Osteocyte (in vitro differentiated cells): Measurements from ENCODE around the gene HAND1. TPM values are rescaled to one million over a fixed set of nuclear protein-coding genes. Genes with fewer than 3 reads are reported as not detected.
A peak's percentile ranks its signal among the peaks of the same experiment; 100 is the strongest.

ENCODE experiments used
- DNase-seq: peaks from one replicate; pipeline ENCODE4 v3.0.0; 2021; ENCODE audit warnings: mixed read lengths; ENCODE audit not compliant: unreplicated experiment; ENCODE audit errors: extremely low spot score
- H3K27ac Mint-ChIP-seq: one replicate; pipeline ENCODE4 v1.8.0; 2021; ENCODE audit warnings: mild to moderate bottlenecking, mixed read lengths; ENCODE audit not compliant: unreplicated experiment
- H3K27me3 Mint-ChIP-seq: one replicate; pipeline ENCODE4 v1.8.0; 2021; ENCODE audit warnings: mixed read lengths; ENCODE audit not compliant: unreplicated experiment
- H3K36me3 Mint-ChIP-seq: one replicate; pipeline ENCODE4 v1.8.0; 2021; ENCODE audit warnings: mixed read lengths; ENCODE audit not compliant: unreplicated experiment
- H3K4me1 Mint-ChIP-seq: one replicate; pipeline ENCODE4 v1.8.0; 2021; ENCODE audit warnings: mixed read lengths; ENCODE audit not compliant: unreplicated experiment
- H3K4me3 Mint-ChIP-seq: one replicate; pipeline ENCODE4 v1.8.0; 2021; ENCODE audit warnings: mild to moderate bottlenecking, moderate library complexity, mixed read lengths; ENCODE audit not compliant: unreplicated experiment
- H3K9me3 Mint-ChIP-seq: one replicate; pipeline ENCODE4 v1.8.0; 2021; ENCODE audit warnings: mixed read lengths; ENCODE audit not compliant: unreplicated experiment
- total RNA-seq: library from RNA; stranded (reverse); gene quantifications from 2 replicates; pipeline ENCODE4 v1.2.1, GENCODE V29; 2021
- TF ChIP-seq, protein P1 (sequence below): fragments of 200-600 bp; sonication (generic); IDR thresholded peaks from 2 replicates; pipeline ENCODE4 v1.5.0; 2021; ENCODE audit warnings: antibody characterized with exemption, mild to moderate bottlenecking, moderate library complexity

The HAND1 gene
- total RNA-seq, 1 donor from 2014 or later = not detected

DNA sequence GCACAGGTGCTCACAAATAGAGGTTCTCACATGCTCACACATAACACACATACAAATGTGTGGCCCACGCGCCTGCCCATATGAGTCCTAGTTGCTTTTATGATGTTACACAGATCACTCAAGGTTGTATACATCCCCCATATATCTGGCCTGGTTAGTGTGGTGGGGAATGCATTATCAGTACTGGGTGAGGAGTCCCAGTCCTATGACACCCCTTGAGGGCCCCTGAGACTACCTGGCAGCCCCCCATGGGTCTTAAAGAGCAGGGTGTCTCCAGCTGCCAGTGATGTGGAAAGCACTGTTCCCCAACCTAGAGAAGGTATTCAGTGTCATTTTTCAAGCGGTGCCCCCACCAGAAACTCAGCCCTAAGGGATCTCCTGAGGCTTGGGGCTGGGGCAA lies 2.8 kb upstream of the HAND1 start:
- no peak overlapping the region for H3K27ac Mint-ChIP-seq
- TF ChIP-seq, protein P1, sequence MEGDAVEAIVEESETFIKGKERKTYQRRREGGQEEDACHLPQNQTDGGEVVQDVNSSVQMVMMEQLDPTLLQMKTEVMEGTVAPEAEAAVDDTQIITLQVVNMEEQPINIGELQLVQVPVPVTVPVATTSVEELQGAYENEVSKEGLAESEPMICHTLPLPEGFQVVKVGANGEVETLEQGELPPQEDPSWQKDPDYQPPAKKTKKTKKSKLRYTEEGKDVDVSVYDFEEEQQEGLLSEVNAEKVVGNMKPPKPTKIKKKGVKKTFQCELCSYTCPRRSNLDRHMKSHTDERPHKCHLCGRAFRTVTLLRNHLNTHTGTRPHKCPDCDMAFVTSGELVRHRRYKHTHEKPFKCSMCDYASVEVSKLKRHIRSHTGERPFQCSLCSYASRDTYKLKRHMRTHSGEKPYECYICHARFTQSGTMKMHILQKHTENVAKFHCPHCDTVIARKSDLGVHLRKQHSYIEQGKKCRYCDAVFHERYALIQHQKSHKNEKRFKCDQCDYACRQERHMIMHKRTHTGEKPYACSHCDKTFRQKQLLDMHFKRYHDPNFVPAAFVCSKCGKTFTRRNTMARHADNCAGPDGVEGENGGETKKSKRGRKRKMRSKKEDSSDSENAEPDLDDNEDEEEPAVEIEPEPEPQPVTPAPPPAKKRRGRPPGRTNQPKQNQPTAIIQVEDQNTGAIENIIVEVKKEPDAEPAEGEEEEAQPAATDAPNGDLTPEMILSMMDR = no peak
- peaks cover 36% of the 10 kb centered on the region for H3K4me1 Mint-ChIP-seq
- H3K27me3 Mint-ChIP-seq = peaks cover 89% of the 10 kb centered on the region
- no peak for DNase-seq
- no peak overlapping the region for H3K4me3 Mint-ChIP-seq
- no peaks in the 10 kb centered on the region for H3K36me3 Mint-ChIP-seq
- H3K9me3 Mint-ChIP-seq = no peaks in the 10 kb centered on the region

DNA sequence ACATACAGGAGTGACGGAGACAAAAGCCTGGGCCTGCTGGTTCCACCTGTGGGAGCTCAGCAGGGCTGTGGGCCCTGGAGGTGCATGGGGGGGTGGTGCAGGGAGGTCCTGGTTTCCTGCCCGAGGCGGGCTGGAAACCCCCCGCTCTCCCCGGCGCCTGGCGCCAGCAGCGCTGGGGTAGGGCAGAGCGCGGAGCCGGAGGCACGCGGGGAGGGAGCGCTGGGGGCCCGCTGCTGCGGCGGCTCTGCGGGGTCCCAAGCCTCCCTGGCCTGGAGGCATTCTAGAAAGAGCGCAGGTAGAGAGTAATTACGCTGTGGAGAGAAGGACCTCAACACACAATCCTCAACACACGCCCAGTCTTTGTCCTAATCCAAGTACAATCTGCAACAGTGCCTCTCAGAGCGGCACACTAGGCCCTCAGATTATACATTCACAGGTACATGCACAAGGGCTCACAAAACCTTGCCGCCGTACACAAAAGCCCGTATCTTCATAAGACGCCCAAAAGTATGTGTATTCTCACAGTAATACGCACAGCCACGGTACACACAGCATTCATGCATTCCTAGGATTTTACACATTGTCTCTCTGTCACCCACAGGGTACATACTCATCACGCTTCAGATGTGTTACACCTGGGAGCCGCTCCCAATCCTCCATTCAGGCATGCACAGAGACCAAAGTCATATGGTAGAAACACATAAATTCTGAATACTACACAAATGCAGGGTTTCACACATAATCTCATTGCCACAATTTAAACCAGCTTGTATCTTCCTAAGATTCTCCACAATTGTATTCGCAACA lies 2.1 kb upstream of the HAND1 start:
- H3K36me3 Mint-ChIP-seq = no peaks in the 10 kb centered on the region
- TF ChIP-seq, protein P1 = no peak
- H3K27ac Mint-ChIP-seq = no peak overlapping the region
- H3K4me3 Mint-ChIP-seq = no peak overlapping the region
- DNase-seq = no peak
- H3K9me3 Mint-ChIP-seq = no peaks in the 10 kb centered on the region
- H3K27me3 Mint-ChIP-seq = peaks cover 88% of the 10 kb centered on the region
- H3K4me1 Mint-ChIP-seq = peaks cover 41% of the 10 kb centered on the region

DNA sequence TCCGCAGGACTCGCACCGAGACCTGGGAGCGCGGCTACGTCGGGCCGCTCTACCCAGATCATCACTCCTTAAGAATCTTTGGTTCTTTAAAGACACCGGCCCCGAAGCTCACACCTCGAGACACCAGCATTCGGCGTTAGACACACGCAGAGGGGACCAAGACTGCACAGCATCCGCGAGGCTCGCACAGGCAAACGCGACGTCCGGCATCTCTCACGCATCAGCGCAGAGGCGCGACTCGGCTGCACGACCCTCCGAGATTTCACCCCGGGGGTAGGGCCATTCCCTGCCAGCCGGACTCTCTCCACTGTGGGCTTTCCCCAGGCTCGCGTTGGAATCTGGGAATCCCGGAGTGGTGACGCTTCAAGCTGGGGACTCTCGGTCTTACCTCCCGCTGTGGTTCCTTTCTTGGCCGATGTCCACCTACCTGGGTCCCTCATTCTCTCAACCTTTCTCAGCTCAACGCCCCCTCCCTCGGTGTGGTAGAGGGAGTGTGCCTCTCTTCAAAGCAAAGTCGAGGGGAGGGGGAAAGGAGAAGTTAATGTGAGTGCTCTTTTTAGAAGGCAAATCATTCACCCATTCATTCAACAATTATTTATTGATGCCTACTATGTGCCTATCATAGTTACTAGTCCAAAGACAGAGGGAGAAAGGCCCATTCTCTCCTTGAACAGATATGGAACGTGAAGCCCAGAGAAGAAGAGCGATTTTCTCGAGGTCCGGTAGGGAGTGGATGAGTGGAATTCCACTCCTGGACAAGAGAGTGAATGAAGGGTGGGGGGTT lies 1.3 kb upstream of the HAND1 start:
- Mint-ChIP-seq H3K4me1 (peaks cover 49% of the 10 kb centered on the region), H3K27me3 (peaks cover 88% of the 10 kb centered on the region), H3K36me3 (no peaks in the 10 kb centered on the region), H3K9me3 (no peaks in the 10 kb centered on the region), H3K4me3 (peak overlapping the region; percentile 29), H3K27ac (no peak overlapping the region)
- DNase-seq = no peak
- TF ChIP-seq, protein P1 = no peak

- TF ChIP-seq, protein P1 = no peak
- H3K4me3 Mint-ChIP-seq = no peak overlapping the region
- peaks cover 88% of the 10 kb centered on the region for H3K27me3 Mint-ChIP-seq
- H3K9me3 Mint-ChIP-seq = no peaks in the 10 kb centered on the region
- no peak overlapping the region for H3K27ac Mint-ChIP-seq
- no peak for DNase-seq
- no peaks in the 10 kb centered on the region for H3K36me3 Mint-ChIP-seq
- H3K4me1 Mint-ChIP-seq = peaks cover 50% of the 10 kb centered on the region
Observed at GRCh38 chr5:154478752-154479159, 729 bp upstream of the HAND1 start.
